Measurements from ENCODE around the gene CUL9.

Gene CUL9

DNA sequence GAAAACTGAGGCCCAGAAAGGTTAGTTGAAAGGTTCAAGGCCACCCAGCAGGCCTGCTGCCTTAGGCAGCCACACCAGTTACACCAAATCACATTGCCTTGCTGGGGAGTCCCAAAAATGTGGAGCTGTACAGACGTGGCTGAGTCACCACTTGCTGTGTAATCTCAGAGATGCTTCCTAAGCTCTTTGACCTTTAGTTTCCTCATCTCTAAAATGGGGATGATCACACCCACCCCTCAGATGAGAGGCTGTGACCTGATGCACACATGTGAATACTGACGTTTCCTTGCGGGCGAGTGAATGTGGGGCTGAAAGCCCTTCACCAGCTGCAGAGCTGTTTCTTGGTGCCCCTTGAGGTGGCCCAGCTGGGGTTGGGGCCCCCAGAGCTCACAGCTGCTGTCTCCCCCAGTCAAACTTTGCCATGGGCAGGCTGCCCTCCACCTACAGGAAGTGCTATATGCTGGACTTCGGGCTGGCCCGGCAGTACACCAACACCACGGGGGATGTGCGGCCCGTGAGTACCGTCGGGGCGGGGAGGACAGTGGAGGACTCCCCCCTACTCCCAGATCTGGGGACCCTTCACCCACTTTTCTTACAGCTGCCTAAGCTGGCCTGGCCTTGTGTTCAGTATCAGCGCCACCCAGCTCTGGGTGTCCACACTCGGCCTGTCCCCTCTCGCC lies 72.3 kb downstream of the CUL9 start:
- Histone ChIP-seq H3K27me3 (ENCODE audit: control insufficient read depth in 1 of 2, insufficient read depth in 2 of 2, low read length in 2 of 2) (peaks cover 0 to 23% of the 10 kb centered on the region in 2 donors), H3K4me3 (ENCODE audit: low read depth in 1 of 2, low read length in 2 of 2) (no peak overlapping the region), H3K9me3 (ENCODE audit: low read length) (no peaks in the 10 kb centered on the region), H3K4me1 (ENCODE audit: insufficient read depth, low read length) (no peaks in the 10 kb centered on the region), H3K36me3 (ENCODE audit: insufficient read depth, low read length) (no peaks in the 10 kb centered on the region), H3K9ac (ENCODE audit: low read length) (no peak overlapping the region), H3K27ac (ENCODE audit: low read depth, low read length) (no peak overlapping the region)

DNA sequence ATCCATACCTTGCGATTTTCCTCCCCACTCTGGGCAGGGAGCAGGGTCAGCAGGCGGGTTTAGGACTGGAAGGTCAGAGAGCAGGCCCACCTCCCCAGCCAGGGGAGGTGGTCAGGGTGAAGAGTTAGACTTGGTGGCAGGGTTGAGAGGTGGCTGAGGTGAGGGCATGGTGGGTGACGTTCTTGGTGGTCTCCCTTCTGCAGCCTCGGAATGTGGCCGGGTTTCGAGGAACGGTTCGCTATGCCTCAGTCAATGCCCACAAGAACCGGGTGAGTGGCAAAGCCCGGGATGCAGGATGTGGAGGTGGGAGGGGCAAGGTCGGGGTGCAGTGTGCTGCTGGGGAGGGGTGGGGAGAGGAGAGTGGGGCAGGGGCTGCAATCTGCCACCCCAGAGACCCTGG lies 72.8 kb downstream of the CUL9 start:
- Histone ChIP-seq H3K27ac (ENCODE audit: low read depth, low read length) (no peak overlapping the region), H3K36me3 (ENCODE audit: insufficient read depth, low read length) (no peaks in the 10 kb centered on the region), H3K4me3 (ENCODE audit: low read depth in 1 of 2, low read length in 2 of 2) (no peak overlapping the region), H3K9me3 (ENCODE audit: low read length) (no peaks in the 10 kb centered on the region), H3K4me1 (ENCODE audit: insufficient read depth, low read length) (no peaks in the 10 kb centered on the region), H3K27me3 (ENCODE audit: control insufficient read depth in 1 of 2, insufficient read depth in 2 of 2, low read length in 2 of 2) (peaks cover 0 to 24% of the 10 kb centered on the region in 2 donors), H3K9ac (ENCODE audit: low read length) (no peak overlapping the region)

DNA sequence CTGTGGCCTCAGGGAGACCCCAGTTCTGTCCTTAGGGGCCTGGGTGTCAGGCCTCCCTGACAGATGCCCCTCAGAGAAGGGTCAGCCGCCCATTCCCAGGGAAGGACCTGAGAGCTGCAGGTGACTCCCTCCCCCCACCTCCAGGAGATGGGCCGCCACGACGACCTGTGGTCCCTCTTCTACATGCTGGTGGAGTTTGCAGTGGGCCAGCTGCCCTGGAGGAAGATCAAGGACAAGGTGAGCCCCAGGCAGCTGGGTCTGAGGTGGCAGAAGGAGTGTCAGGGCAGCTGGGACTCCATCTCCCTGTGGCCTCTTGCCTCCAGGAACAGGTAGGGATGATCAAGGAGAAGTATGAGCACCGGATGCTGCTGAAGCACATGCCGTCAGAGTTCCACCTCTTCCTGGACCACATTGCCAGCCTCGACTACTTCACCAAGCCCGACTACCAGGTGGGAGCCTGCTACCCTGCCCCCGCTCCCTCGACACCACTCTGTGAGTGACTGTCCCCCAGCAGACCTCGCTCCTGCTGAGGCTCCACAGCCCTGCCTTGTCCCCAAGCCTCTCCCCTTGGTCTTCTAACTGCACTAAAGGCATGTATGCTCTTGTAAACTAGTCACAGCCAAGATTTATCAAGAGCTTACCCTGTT lies 73.5 kb downstream of the CUL9 start:
- peaks cover 0 to 24% of the 10 kb centered on the region in 2 donors for H3K27me3 ChIP-seq (ENCODE audit: control insufficient read depth in 1 of 2, insufficient read depth in 2 of 2, low read length in 2 of 2)

DNA sequence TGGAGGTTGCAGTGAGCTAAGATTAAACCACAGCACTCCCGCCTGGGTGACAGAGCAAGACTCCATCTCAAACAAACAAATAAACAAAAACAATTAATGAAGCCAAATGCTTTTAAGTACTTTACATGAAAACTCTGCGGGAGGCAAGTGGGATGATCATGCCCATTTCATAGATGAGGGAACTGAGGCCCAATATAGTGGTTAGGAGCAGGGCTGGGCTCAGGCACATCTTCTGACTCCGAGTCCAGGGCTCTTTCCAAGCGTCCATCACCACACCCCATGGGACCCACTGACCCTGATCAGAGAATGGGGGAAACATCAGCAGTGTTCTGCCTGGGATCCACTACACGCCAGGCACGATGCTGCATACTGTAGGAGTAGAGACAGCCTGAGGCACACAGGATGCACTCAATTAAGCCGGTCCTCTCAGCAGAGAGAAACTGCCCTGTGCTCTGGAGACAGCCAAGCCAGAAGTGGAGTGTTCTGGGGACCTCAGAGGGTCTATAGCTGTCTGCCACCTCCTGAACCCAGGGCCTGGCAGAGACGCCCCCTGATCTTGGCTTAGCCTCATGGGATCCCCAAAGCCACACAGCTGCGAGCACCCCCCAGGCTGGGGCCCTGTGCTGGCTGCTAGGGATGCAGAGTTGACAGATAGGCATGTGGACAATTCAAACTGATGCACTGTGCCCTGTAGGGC lies 74.8 kb downstream of the CUL9 start:
- Histone ChIP-seq H3K4me3 (ENCODE audit: low read depth in 1 of 2, low read length in 2 of 2) (no peak overlapping the region), H3K36me3 (ENCODE audit: insufficient read depth, low read length) (no peaks in the 10 kb centered on the region), H3K9me3 (ENCODE audit: low read length) (no peaks in the 10 kb centered on the region), H3K27ac (ENCODE audit: low read depth, low read length) (no peak overlapping the region), H3K27me3 (ENCODE audit: control insufficient read depth in 1 of 2, insufficient read depth in 2 of 2, low read length in 2 of 2) (peaks cover 0 to 19% of the 10 kb centered on the region in 2 donors), H3K9ac (ENCODE audit: low read length) (no peak overlapping the region), H3K4me1 (ENCODE audit: insufficient read depth, low read length) (no peaks in the 10 kb centered on the region)

More for the DNA sequence above, 73.5 kb downstream of the CUL9 start:
- Histone ChIP-seq H3K9ac (ENCODE audit: low read length) (no peak overlapping the region), H3K9me3 (ENCODE audit: low read length) (no peaks in the 10 kb centered on the region), H3K36me3 (ENCODE audit: insufficient read depth, low read length) (no peaks in the 10 kb centered on the region), H3K27ac (ENCODE audit: low read depth, low read length) (no peak overlapping the region), H3K4me3 (ENCODE audit: low read depth in 1 of 2, low read length in 2 of 2) (no peak overlapping the region), H3K4me1 (ENCODE audit: insufficient read depth, low read length) (no peaks in the 10 kb centered on the region)

DNA sequence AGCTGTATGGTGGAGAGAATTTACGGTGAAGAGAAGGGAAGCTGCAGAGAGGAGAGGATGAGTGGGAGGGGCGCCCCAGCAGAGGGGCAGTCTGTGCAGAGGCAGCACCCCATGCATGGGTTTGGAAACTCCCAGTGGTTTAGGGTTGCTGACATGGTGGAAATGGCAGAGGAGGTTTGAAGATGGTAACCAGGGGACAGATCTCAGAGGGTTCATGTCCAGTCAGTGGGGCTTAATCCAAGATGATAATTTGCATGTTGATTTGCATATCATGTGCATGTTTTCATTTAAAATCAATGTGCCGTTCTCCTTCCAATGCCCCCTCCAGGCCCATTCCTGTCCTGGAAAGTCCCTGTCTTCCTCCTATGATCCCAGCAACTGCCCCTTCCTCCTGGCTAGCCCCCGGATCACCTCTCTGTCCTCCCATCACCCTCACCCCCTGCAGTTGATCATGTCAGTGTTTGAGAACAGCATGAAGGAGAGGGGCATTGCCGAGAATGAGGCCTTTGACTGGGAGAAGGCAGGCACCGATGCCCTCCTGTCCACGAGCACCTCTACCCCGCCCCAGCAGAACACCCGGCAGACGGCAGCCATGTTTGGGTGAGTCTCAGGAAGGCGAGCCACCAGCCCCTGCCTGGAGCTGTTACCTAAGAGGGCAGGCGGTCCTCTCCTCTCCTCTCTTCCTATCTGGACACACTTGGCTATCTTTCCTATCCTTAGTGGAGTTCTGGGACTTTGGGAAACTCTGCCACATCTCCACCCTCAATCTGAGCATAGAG lies 75.6 kb downstream of the CUL9 start:
- no peak overlapping the region for H3K9ac ChIP-seq (ENCODE audit: low read length)
- H3K27ac ChIP-seq (ENCODE audit: low read depth, low read length), result no peak overlapping the region
- H3K36me3 ChIP-seq (ENCODE audit: insufficient read depth, low read length), result no peaks in the 10 kb centered on the region
- H3K27me3 ChIP-seq (ENCODE audit: control insufficient read depth in 1 of 2, insufficient read depth in 2 of 2, low read length in 2 of 2), result peaks cover 0 to 16% of the 10 kb centered on the region in 2 donors
- no peaks in the 10 kb centered on the region for H3K9me3 ChIP-seq (ENCODE audit: low read length)
- H3K4me3 ChIP-seq (ENCODE audit: low read depth in 1 of 2, low read length in 2 of 2), result no peak overlapping the region
- H3K4me1 ChIP-seq (ENCODE audit: insufficient read depth, low read length), result no peaks in the 10 kb centered on the region

DNA sequence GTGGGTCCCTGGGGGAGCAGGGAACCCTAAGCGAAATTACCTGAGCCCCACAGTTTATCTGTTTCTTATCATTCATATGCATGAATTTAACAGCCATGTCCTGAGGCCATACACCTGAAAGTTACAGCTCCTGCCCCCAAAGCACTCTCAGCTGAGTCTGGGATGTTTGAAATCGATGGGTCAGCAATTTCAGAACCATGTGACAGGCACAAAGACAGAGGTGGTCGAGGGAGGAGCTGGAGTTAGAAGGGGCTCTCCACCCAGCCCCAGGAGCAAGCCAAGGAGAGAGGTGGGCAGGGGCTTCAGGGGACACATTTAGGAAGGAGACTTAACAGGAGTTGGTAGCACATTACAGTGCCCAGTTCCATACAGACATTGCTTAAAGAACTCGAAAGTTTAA lies 76.2 kb downstream of the CUL9 start:
- Histone ChIP-seq H3K27me3 (ENCODE audit: control insufficient read depth in 1 of 2, insufficient read depth in 2 of 2, low read length in 2 of 2) (peaks cover 0 to 10% of the 10 kb centered on the region in 2 donors), H3K9me3 (ENCODE audit: low read length) (no peaks in the 10 kb centered on the region), H3K4me3 (ENCODE audit: low read depth in 1 of 2, low read length in 2 of 2) (no peak overlapping the region), H3K4me1 (ENCODE audit: insufficient read depth, low read length) (no peaks in the 10 kb centered on the region), H3K27ac (ENCODE audit: low read depth, low read length) (no peak overlapping the region), H3K9ac (ENCODE audit: low read length) (no peak overlapping the region), H3K36me3 (ENCODE audit: insufficient read depth, low read length) (no peaks in the 10 kb centered on the region)

DNA sequence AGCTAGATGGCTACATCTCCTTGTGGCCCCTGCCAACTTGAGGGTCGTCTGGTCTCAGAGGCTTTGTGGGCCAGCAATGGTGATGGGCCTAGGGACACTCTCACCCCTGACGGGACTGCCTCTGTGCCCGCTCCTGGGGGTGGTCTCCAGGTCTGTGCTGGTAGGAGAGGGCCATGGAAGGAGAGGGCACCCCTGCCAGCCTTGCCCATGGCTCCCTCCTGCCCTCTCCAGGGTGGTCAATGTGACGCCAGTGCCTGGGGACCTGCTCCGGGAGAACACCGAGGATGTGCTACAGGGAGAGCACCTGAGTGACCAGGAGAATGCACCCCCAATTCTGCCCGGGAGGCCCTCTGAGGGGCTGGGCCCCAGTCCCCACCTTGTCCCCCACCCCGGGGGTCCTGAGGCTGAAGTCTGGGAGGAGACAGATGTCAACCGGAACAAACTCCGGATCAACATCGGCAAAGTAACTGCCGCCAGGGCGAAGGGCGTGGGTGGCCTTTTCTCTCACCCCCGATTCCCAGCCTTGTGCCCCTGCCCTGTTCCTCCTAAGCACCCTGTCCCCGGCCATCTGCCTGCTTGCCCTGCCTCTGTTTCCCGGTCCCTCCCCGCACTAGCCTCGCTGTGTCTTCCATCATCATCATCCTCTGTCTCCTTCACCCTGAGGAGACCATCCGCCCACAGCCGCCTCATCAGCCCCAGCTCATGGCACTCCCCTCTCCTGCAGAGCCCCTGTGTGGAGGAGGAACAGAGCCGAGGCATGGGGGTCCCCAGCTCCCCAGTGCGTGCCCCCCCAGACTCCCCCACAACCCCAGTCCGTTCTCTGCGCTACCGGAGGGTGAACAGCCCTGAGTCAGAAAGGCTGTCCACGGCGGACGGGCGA lies 77.1 kb downstream of the CUL9 start:
- Histone ChIP-seq H3K36me3 (ENCODE audit: insufficient read depth, low read length) (no peaks in the 10 kb centered on the region), H3K27me3 (ENCODE audit: control insufficient read depth in 1 of 2, insufficient read depth in 2 of 2, low read length in 2 of 2) (peaks cover 0 to 4% of the 10 kb centered on the region in 2 donors)

DNA sequence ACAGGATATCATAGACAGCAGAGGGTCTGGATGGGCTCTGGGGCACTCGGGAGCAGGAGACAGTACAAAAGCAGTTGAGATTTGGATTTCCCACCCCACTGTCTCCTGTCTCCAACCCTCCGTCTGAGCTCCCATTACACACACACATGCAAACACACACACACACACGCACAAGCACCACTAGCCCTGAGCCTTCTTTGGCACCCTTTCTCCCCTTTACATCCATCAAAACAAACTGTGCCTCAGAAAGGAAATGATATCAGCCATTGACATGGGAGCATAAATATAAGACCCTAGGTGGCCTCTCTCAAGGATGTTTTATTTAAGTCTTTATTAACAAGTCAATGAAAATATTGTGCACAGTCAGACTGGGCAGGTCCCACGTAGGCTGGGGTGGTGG lies 78.8 kb downstream of the CUL9 start:
- Histone ChIP-seq H3K27ac (ENCODE audit: low read depth, low read length) (no peak overlapping the region), H3K9me3 (ENCODE audit: low read length) (no peaks in the 10 kb centered on the region), H3K9ac (ENCODE audit: low read length) (no peak overlapping the region), H3K4me3 (ENCODE audit: low read depth in 1 of 2, low read length in 2 of 2) (no peak overlapping the region), H3K27me3 (ENCODE audit: control insufficient read depth in 1 of 2, insufficient read depth in 2 of 2, low read length in 2 of 2) (peaks cover 0 to 4% of the 10 kb centered on the region in 2 donors), H3K36me3 (ENCODE audit: insufficient read depth, low read length) (no peaks in the 10 kb centered on the region), H3K4me1 (ENCODE audit: insufficient read depth, low read length) (no peaks in the 10 kb centered on the region)

More for the DNA sequence above, 77.1 kb downstream of the CUL9 start:
- Histone ChIP-seq H3K4me3 (ENCODE audit: low read depth in 1 of 2, low read length in 2 of 2) (no peak overlapping the region), H3K4me1 (ENCODE audit: insufficient read depth, low read length) (no peaks in the 10 kb centered on the region), H3K9ac (ENCODE audit: low read length) (no peak overlapping the region), H3K9me3 (ENCODE audit: low read length) (no peaks in the 10 kb centered on the region), H3K27ac (ENCODE audit: low read depth, low read length) (no peak overlapping the region)

DNA sequence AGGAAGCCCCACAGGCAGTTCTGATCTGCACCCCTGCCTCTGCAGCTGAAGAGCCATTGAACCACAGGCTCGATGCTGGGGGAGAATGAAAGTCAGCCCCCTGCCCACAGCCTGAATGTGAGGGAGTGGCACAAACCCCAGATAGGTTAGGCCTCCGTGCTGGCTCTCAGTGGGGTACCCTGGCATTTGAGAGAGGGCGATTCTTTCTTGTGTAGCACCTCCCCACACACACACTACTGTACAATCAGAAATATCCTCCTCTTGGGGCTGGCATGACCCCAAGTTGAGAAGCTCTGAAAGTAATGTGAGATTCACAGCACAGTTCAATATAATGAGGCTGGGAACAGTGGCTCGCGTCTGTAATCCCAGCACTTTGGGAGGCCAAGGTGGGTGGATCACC lies 79.2 kb downstream of the CUL9 start:
- no peaks in the 10 kb centered on the region for H3K9me3 ChIP-seq (ENCODE audit: low read length)
- peaks cover 0 to 4% of the 10 kb centered on the region in 2 donors for H3K27me3 ChIP-seq (ENCODE audit: control insufficient read depth in 1 of 2, insufficient read depth in 2 of 2, low read length in 2 of 2)
- no peak overlapping the region for H3K9ac ChIP-seq (ENCODE audit: low read length)
- no peak overlapping the region for H3K4me3 ChIP-seq (ENCODE audit: low read depth in 1 of 2, low read length in 2 of 2)
- H3K4me1 ChIP-seq (ENCODE audit: insufficient read depth, low read length), result no peaks in the 10 kb centered on the region
- H3K27ac ChIP-seq (ENCODE audit: low read depth, low read length), result no peak overlapping the region
- H3K36me3 ChIP-seq (ENCODE audit: insufficient read depth, low read length), result no peaks in the 10 kb centered on the region

DNA sequence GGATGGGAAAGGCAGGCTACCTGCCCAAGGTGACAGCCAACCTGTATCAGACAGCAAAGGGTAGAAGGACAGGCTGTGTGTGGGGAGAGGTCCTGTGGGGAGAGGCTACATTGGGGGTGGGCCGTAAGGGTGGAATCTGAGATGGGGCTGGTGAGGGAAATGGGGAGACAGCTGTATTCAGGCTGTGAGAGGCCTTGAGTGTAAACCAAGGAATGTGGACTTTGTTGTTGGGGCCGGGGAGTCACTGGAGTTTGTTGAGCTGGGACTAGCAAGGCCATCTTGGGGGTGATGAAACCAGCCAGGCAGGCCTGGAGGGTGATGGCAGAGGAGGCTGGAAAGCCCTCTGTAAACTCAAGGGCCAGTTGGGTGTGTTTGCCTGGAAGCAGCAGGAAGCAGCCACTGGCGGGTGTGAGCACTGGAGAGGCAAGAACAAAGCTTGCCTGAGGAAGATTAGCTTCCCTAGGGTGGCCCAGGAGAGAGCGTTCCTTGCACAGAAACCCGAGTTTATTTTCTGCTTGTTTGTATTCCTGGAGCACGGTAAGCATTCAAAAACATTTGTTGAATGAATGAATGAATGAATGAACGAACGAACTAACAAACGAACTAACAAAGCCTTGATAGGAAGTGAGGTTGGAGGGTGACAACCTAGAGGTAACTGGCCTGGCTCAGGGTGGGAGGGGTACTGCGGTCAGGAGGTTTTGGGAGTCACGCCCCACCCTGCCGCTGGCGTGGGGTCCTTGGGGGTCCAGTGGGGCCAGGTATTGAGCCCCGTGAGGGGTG lies 80.2 kb downstream of the CUL9 start:
- no peak overlapping the region for H3K4me3 ChIP-seq (ENCODE audit: low read depth in 1 of 2, low read length in 2 of 2)
- H3K27me3 ChIP-seq (ENCODE audit: control insufficient read depth in 1 of 2, insufficient read depth in 2 of 2, low read length in 2 of 2), result peaks cover 0 to 4% of the 10 kb centered on the region in 2 donors
- H3K4me1 ChIP-seq (ENCODE audit: insufficient read depth, low read length), result no peaks in the 10 kb centered on the region
- H3K9ac ChIP-seq (ENCODE audit: low read length), result no peak overlapping the region
- H3K27ac ChIP-seq (ENCODE audit: low read depth, low read length), result no peak overlapping the region
- no peaks in the 10 kb centered on the region for H3K36me3 ChIP-seq (ENCODE audit: insufficient read depth, low read length)
- no peaks in the 10 kb centered on the region for H3K9me3 ChIP-seq (ENCODE audit: low read length)
